ENCODE results near the gene LRRC47.

GRCh38 chr1:3743826-3744225 is 52.5 kb downstream of the LRRC47 start:
- TF ChIP-seq POLR2AphosphoS5 (IDR thresholded peaks at IDR 0.05) (no peak), RAD21 (conservative IDR thresholded peaks at IDR 0.05) (no peak), CTCF (IDR thresholded peaks at IDR 0.05; ENCODE audit: poor library complexity, severe bottlenecking) (no peak), MXI1 (conservative IDR thresholded peaks at IDR 0.05; ENCODE audit: poor library complexity, severe bottlenecking) (no peak), REST (IDR thresholded peaks at IDR 0.05; ENCODE audit: borderline replicate concordance) (no peak), EP300 (conservative IDR thresholded peaks at IDR 0.05; ENCODE audit: poor library complexity, severe bottlenecking) (no peak), EZH2 (IDR thresholded peaks at IDR 0.05; ENCODE audit: borderline replicate concordance, insufficient read depth, low read length, poor library complexity, severe bottlenecking) (no peak), TAF1 (IDR thresholded peaks at IDR 0.05; ENCODE audit: low read depth) (no peak)

Measured in neural cell (in vitro differentiated cells).